Neutrophil (primary cell): Measurements from ENCODE around the gene FNBP1L.

Source experiments
- H3K27ac ChIP-seq: fragments of 200-600 bp; sonication (generic); 2 replicates; pipeline ENCODE4 v1.5.1; 2016; ENCODE audit warnings: mild to moderate bottlenecking, moderate library complexity
- H3K27me3 ChIP-seq: fragments of 200-600 bp; sonication (generic); 2 replicates; pipeline ENCODE4 v1.6.0; 2016; ENCODE audit warnings: mild to moderate bottlenecking
- H3K36me3 ChIP-seq: fragments of 200-600 bp; sonication (generic); 2 replicates; pipeline ENCODE4 v1.5.1; 2017
- H3K4me1 ChIP-seq, 2 experiments: fragments of 200-600 bp in 1 of 2; sonication (generic) in 1 of 2; 1 replicate in 1 of 2; 2 replicates in 1 of 2; pipeline versions ENCODE4 v1.5.1 to v1.6.1; 2013 to 2016; ENCODE audit warnings: low read depth in 1 of 2, low read length in 1 of 2, mild to moderate bottlenecking in 1 of 2, moderate library complexity in 1 of 2; ENCODE audit not compliant: control insufficient read depth in 1 of 2, insufficient read depth in 1 of 2
- H3K4me3 ChIP-seq, 2 experiments: fragments of 200-600 bp in 1 of 2; sonication (generic) in 1 of 2; 1 replicate in 1 of 2; 2 replicates in 1 of 2; pipeline ENCODE4 v1.5.1; 2013 to 2016; ENCODE audit warnings: low read depth in 1 of 2, low read length in 1 of 2, mild to moderate bottlenecking in 1 of 2, moderate library complexity in 1 of 2
- H3K9me3 ChIP-seq: fragments of 200-600 bp; sonication (generic); 2 replicates; pipeline ENCODE4 v1.5.1; 2016
- CTCF ChIP-seq: fragments of 200-600 bp; sonication (generic); IDR thresholded peaks from 2 replicates; pipeline ENCODE4 v1.5.1; 2016; ENCODE audit warnings: antibody characterized with exemption

FNBP1L gene

GRCh38 chr1:93442008-93442666, 5.8 kb upstream of the FNBP1L start:
- TF ChIP-seq CTCF: no peak

GRCh38 chr1:93442741-93443140, 5.2 kb upstream of the FNBP1L start:
- TF ChIP-seq CTCF: no peak
- Histone ChIP-seq H3K9me3 (no peaks in the 10 kb centered on the region), H3K27me3 (peaks cover 64% of the 10 kb centered on the region), H3K4me1 (peaks cover 4 to 6% of the 10 kb centered on the region in 2 experiments), H3K4me3 (no peak overlapping the region), H3K36me3 (no peaks in the 10 kb centered on the region), H3K27ac (no peak overlapping the region)

More at GRCh38 chr1:93442008-93442666, 5.8 kb upstream of the FNBP1L start:
- H3K27ac ChIP-seq: no peak overlapping the region
- H3K4me3 ChIP-seq: no peak overlapping the region
- no peaks in the 10 kb centered on the region for H3K9me3 ChIP-seq
- H3K27me3 ChIP-seq: peaks cover 58% of the 10 kb centered on the region
- H3K36me3 ChIP-seq: no peaks in the 10 kb centered on the region
- peaks cover 0 to under 1% of the 10 kb centered on the region in 2 experiments for H3K4me1 ChIP-seq

- no peak overlapping the region for H3K27ac ChIP-seq
- no peak overlapping the region for H3K4me3 ChIP-seq
- no peaks in the 10 kb centered on the region for H3K9me3 ChIP-seq
- H3K36me3 ChIP-seq: no peaks in the 10 kb centered on the region
- peaks cover 71% of the 10 kb centered on the region for H3K27me3 ChIP-seq
- no peak for TF ChIP-seq CTCF
- peaks cover 4 to 7% of the 10 kb centered on the region in 2 experiments for H3K4me1 ChIP-seq
Observed at GRCh38 chr1:93443454-93443853, 4.5 kb upstream of the FNBP1L start.

- Histone ChIP-seq H3K27me3 (peaks cover 85% of the 10 kb centered on the region), H3K4me3 (peak overlapping the region in 1 of 2 experiments; percentile 77), H3K27ac (no peak overlapping the region), H3K4me1 (peaks cover 14 to 17% of the 10 kb centered on the region in 2 experiments), H3K36me3 (no peaks in the 10 kb centered on the region), H3K9me3 (no peaks in the 10 kb centered on the region)
- TF ChIP-seq CTCF: no peak
Observed at GRCh38 chr1:93446837-93447451, 974 bp upstream of the FNBP1L start.

GRCh38 chr1:93448292-93448982, 519 bp downstream of the FNBP1L start:
- Histone ChIP-seq H3K27me3 (peaks cover 77% of the 10 kb centered on the region), H3K9me3 (no peaks in the 10 kb centered on the region), H3K27ac (no peak overlapping the region), H3K4me3 (peak overlapping the region; percentile 50 to 77), H3K36me3 (no peaks in the 10 kb centered on the region), H3K4me1 (peaks cover 14 to 17% of the 10 kb centered on the region in 2 experiments)
- no peak for TF ChIP-seq CTCF
